ENCODE data around the gene MS4A12.
A peak's percentile ranks its signal among the peaks of the same experiment; 100 is the strongest.

DNA sequence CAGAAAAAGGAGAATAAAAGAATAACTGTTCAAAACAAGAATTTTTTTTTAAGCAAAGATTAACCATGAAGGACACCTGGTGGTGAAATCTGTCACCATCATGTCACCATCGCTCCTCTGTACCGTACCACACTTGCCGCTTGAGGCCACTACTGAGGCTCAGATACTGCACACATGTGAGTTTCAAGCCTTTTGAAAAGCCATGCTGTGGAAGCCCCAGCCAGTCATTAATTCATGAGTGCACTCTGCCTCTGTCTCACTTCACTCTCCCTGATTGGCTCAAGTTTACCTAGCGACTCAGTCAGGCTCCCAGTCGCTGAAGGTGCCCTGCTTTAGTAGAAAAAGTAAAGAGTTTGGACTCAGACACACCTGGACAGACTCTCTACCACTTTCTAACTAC lies 6.6 kb upstream of the MS4A12 start:
- TF ChIP-seq, protein P1, sequence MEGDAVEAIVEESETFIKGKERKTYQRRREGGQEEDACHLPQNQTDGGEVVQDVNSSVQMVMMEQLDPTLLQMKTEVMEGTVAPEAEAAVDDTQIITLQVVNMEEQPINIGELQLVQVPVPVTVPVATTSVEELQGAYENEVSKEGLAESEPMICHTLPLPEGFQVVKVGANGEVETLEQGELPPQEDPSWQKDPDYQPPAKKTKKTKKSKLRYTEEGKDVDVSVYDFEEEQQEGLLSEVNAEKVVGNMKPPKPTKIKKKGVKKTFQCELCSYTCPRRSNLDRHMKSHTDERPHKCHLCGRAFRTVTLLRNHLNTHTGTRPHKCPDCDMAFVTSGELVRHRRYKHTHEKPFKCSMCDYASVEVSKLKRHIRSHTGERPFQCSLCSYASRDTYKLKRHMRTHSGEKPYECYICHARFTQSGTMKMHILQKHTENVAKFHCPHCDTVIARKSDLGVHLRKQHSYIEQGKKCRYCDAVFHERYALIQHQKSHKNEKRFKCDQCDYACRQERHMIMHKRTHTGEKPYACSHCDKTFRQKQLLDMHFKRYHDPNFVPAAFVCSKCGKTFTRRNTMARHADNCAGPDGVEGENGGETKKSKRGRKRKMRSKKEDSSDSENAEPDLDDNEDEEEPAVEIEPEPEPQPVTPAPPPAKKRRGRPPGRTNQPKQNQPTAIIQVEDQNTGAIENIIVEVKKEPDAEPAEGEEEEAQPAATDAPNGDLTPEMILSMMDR (conservative IDR thresholded peaks at IDR 0.05; ENCODE audit: low read length): peak; percentile 98
- no peak for TF ChIP-seq EZH2phosphoT487 (IDR thresholded peaks at IDR 0.05; ENCODE audit: borderline replicate concordance)
